ENCODE results near the gene PCAT6.

- TF ChIP-seq EZH2phosphoT487 (IDR thresholded peaks at IDR 0.05; ENCODE audit: insufficient read depth, low read depth) (no peak), EZH2 (IDR thresholded peaks at IDR 0.05; ENCODE audit: insufficient read depth, poor library complexity, severe bottlenecking) (no peak)
These were observed 47.6 kb downstream of the PCAT6 start for GRCh38 chr1:202858331-202858730.

Data from GM23248 (cell line).